GM19238 (cell line): Measurements from ENCODE around the gene CLEC2D.
"Not testable (repeated sequence)": the region's sequence is repeated elsewhere in the genome, so short reads cannot be mapped to it uniquely, and the experiment has no call there.

Experiments
- DNase-seq: peaks from one replicate; pipeline ENCODE4 v3.0.0; 2011; ENCODE audit warnings: low spot score; ENCODE audit not compliant: insufficient read length

The CLEC2D gene, protein sequence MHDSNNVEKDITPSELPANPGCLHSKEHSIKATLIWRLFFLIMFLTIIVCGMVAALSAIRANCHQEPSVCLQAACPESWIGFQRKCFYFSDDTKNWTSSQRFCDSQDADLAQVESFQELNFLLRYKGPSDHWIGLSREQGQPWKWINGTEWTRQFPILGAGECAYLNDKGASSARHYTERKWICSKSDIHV

DNA sequence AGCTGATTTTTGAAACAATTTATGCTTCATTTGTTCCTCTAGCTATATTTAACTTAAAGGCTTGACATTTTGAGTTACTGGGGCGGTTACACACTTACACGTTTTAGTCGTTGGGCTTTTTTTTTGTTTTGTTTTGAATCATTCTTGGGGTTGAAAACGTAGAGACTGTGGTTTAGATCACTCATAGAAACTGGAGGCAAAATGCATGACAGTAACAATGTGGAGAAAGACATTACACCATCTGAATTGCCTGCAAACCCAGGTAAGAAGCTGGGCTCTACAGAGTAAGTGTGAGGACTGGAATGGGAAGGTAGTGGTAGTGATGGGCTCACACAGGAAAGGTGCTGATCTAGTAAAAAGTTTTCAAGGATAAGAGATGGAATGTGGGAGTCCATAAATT lies at the start of gene CLEC2D:
CLEC2D (plus strand) TSS at position 180 of the 400 bp plus-strand sequence; CDS start at position 202, 22 bp downstream.
- DNase-seq, result no peak

DNA sequence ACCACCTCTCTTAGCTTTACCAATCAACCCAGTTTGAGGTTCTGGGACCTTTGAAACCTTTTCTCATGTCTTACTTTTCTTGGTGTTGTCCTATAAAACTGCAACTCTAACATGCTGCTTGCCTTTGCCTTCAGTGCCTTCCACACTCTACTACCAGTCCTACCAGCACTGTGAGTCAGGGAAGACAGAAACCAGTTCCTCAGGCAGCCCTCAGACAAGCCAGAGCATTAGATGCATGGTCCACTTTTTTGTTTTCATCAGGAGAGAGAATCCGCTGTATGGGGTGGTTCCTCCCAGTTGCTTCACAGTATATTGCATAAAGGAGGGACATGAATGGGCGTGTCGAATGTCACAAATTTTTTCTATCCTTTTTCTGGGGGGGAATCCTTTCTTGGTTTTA lies 44.5 kb upstream of the CLEC2D start:
- DNase-seq, result no peak

DNA sequence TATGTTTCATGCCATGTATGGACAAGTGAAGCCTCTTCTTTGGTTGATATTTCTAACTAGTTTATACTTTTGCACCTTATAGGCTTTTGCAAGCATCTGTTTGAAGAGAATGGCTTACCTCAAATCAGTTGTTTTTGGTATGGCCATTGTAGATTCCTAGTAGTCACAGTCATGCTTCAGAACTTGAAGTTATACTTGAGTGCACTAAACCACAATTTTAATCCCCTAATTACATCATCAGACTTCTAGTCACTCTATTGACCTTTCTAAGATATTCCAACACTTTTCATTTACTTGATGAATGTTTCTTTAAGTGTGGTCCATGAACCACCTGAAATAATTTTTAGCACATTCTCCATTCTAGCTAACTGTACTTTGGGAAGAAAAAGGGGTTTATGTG lies 43.2 kb upstream of the CLEC2D start:
- no peak for DNase-seq

DNA sequence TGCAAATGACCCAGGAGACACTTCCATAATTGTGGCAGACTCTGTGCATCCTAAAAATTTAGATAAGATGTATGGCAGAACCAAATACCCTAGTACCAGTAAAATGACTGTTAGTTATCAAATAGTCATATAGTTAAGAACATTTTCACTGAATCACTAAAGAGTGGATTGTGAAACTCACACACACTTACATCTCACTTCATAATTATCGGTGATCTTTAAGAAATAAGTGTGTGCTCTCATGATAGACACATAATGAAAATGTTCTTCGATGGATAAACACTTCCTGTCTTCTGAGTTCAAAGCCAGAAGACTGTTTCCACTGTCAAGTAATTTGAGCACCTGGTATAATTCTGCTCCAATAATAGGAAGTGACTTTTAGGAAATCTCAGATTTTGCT lies 42.7 kb upstream of the CLEC2D start:
- DNase-seq, result no peak

DNA sequence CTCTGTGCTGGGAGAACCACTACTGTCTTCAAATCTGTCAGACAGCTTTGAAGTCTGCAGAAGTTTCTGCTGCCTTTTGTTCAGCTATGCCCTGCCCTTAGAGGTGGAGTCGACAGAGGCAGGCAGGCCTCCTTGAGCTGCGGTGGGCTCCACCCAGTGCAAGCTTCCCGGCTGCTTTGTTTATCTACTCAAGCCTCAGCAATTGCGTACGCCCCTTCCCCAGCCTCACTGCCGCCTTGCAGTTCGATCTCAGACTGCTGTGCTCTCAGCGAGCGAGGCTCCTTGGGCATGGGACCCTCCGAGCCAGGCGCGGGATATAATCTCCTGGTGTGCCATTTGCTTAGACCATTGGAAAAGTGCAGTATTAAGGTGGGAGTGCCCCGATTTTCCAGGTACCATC lies 36.7 kb upstream of the CLEC2D start:
- no peak for DNase-seq

DNA sequence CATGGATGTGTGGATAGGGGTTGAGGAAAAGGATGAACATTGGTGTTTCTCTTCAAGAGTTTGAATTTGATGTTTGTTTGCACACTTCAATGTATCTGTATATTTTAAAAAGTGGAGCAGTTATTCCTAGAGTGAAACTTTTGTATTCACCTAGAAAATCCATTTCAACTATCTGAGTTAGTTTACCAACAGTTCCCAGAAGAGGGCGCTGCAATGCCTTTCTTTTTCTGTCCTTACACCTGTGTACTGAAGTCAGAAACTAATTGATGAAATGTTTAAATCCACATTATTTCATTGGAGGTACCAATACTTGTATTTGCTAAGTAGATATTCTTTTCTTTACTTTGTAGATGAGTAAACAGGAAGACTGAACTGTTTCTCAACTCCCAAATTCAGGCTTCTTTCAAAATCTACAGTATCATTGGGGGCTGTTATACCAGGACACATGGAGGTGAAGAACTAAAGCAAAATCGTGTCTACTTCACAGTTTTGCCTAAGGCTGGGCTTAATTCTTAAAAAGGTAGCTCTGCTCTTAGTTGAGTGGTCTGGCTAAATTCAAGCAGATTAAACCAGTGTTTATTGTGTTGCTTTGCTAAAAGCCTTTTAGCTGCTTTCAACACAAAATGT lies 35.2 kb upstream of the CLEC2D start:
- DNase-seq, result peak; percentile 19

DNA sequence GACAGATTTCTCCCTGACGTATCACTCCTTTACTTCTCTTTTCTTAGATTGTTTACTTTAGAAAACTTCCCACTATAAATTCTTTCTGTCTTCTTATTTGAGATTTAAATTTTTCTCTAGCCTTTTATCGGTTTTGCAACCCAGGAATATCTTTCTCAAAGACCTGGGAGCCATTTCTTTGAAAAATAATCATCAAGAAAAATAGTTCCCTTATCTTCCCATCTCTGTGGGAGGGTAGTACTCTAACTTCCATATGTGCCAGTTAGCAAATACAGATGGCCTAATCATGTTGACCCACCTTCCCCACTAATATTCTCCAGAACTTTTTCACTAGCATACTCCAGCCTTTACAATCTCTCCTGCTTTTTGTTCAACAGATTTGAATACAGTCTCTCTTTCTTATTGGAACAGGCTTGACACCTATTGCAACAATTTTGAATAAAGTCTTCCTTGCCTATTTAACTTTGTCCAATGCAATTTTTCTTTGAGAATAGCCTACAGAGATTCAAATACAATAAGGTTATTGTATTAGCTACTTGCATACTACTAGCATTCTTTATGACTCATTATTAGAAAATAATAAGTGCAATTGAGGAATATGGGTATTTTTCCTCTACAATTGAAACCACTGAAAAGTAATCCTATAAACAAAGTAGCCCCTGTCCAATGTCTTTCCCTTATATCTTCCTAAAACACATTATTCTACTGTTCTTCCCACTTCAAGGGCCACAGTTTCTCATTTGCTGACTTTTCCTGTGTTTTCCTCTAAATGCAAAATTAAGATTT lies 34.4 kb upstream of the CLEC2D start:
- DNase-seq, result no peak

DNA sequence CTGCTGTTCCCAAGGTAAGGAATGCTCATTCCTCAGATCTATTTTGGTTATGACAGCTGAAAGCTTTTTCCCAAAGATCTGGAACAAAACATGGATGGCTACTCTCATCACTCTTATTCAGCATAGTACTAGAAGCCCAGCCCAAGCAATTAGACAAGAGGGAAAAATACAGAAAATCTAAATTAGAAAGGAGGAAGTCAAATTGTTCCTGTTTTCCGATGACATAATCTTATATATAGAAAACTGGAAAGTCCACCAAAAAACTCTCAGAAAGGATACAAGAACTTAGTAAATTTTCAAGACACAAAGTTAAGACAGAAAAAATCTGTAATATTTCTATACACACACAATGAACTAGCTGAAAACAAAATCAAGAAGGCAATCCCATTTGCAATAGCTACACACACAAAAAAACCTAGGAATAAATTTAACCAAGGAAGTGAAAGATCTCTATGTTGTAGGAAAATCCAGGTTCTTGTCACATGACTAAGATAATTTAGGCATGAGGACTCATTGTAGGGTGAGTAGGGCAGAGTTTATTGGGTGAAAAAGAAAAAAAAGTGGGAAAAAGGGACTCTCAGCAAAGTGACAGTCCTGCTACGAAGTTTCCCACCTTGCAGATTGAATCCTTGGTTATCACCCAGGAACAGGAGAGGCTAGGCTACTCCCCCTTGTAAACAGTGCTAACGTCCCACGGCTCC lies 33.2 kb upstream of the CLEC2D start:
- DNase-seq, result no peak

DNA sequence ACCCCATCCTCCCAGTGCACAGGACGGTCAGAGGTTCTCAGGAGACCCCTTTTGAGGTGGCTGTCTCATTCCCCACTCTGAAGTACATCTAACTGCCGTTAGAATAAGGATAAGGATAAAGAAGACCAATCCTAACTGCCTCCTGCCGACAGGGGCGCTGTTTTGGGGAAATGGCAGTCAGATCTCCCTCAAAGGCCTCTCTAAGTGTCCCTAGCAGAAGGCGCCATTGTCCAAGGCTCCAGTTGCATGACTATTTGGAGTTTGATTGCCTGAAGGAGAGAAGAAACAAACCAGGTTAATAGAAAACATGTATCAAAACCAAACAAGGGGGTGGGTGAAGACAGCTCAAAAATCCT lies 32.7 kb upstream of the CLEC2D start:
- no peak for DNase-seq

DNA sequence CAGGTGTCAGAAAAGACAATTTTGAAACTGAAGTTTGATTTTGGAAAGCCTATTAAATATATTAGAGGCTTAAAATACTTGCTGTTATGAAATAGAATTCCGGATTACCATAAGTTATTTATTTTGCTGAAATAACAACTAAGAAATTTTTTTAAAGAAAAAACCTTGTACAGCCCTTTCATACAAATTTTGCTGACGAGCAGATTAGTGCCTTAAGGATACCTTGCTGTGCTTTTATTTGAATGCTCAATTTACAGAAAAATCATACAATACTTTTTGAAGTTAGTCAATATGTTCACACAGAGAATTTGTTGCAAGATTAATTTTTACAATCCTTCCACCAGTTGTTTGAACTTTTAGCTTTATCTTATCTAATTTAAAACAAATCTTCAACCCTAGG lies 29.5 kb upstream of the CLEC2D start:
- no peak for DNase-seq

DNA sequence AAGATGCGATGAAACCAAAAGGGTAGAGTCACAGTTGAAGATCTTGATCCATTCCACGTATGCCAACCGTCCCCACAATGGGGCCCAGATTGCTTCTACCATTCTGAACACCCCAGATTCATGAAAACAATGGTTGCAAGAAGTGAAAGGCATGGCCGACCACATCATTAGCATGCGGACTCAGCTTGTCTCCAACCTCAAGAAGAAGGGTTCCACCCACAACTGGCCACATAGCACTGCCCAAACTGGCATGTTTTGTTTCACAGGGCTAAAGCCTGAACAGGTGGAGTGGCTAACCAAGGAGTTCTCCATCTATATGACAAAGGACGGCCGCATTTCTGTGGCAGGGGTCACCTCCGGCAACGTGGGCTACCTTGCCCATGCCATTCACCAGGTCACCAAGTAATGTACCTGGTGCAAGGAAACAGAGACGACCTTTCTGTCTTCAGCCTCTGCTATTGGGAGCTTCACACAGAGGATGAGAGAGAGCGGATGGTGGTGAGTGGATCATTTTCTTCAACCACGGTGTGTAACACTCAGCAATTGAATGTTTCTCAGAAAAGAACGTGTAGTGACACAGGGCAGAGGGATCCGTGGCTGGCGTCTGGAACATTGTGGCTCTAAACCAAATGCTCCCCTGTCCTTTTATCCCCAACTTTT lies 26.8 kb upstream of the CLEC2D start:
- no peak for DNase-seq

DNA sequence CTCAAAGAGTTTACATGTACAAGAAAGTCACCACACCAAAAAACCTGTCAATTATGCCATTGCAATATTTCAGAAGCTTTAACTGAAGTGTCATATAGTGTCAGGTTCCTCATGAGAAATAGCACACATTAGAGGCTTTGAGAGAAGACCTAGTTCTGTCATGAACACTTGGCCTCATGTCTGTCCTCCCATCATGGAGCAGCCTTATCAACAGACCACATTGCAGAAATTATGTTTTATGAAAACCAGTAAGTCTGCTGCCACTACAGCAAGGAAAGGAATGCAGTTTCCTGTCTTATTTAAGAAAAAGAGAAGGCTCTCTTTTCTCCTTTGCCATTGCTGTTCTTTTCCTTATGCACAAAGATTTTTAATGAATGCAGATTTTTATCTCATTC lies 26.2 kb upstream of the CLEC2D start:
- no peak for DNase-seq

DNA sequence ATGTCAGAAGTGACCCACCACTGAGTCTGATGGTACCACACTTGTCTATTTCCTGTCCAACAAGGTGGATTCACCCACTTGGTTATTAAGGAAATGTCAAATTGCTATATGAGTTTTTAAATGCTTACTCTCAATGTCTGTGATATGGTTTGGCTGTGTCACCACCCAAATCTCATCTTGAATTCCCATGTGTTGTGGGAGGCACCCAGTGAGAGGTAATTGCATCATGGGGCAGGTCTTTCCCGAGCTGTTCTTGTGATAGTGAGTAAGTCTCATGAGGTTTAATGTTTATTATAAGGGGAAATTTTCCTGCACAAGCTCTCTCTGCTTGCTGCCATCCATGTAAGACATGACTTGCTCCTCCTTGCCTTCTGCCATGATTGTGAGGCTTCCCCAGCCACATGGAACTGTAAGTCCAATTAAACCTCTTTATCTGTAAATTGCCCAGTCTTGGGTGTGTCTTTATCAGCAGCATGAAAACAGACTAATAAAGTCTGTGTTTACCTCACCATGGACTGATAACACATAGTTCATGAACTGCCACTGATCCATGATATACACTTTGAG lies 24.4 kb upstream of the CLEC2D start:
- DNase-seq, result not testable (repeated sequence)

DNA sequence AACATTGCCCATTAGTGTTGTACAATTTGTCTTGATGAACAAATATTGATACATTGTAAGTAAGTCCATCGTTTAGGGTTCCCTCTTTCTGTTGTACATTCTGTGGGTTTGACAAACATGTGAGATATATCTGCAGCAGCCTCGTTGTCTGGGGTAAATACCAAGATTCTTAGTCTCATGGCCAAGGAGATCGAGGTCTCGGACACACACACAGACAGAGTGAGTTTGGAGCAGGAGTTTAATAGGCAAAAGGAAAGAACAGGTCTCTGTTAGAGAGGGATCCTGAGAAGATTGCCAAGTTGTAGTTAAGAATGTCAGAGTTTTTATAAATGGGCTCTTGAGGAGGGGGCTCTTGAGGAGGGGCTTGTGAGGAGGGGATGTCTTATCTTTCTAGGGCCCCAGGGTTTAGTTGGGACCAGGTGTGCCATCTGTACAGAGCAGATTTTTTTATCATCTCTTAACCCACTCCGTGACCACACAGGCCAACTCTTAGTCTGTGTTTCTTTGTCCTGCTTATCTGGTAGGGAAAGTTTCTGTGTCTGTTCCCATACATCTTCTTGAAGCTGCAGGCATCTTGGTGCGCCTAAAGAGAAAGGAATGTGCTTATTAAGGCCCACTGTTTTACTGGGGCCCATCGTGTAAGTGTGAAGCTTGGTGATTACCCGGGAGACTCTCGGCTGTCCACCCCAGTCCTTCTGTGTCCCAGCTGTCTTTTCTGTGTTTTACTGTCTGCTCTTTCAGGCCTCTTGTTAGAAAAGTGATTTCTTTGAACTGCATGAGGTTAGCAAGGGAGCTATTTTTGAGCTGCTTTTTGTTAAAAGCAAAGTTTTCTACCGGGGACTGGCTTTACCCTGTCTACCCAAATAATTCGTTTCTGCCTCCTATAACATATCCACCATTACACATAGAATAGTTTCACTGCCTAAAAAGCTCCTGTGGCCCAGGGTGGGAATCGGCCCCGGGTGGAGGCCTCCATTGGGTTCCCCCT lies 22.4 kb upstream of the CLEC2D start:
- DNase-seq, result no peak

DNA sequence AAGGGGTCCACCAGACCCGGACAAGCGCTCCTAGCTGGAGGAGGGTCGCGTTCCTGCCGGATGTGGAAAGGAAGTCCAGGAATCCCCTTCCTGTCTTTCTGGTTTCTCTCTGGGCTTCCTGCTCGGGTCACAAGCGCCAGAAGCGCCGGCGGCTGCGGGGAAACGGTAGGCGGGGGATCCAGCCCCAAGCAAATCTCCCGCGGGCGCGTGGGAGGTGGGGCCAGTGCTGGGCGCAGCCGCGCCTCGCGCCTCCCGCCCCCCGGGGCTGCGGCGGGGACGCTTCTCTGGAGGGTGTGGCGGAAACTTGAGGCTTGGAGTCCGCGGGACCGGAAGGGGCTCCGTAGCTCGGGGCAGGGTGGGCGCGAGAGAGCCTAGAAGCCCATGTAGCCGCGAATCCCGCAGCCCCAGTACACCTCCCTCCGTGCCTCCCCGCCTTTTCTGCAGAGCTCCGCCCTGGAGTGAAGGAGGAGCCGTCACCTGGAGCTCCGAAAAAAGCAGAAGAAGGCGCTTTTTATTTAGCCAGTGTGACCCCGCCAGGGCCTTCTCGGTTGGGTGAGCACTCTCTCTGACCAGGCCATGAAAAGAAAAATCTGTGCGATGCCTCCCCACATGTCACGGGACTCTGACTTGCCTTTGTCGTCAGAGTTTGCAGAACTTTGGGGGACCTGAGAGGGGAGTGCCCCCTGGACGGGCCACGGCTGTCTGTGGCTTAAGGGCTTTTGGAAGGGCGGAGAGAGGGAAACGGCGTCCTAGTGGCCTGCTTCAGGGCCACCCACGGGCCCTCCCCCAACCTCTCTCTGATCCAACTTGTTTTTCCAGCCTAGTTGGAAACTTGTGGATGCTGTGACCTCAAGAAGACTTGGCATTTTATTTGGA lies 21.4 kb upstream of the CLEC2D start:
- peak; percentile 73 for DNase-seq

DNA sequence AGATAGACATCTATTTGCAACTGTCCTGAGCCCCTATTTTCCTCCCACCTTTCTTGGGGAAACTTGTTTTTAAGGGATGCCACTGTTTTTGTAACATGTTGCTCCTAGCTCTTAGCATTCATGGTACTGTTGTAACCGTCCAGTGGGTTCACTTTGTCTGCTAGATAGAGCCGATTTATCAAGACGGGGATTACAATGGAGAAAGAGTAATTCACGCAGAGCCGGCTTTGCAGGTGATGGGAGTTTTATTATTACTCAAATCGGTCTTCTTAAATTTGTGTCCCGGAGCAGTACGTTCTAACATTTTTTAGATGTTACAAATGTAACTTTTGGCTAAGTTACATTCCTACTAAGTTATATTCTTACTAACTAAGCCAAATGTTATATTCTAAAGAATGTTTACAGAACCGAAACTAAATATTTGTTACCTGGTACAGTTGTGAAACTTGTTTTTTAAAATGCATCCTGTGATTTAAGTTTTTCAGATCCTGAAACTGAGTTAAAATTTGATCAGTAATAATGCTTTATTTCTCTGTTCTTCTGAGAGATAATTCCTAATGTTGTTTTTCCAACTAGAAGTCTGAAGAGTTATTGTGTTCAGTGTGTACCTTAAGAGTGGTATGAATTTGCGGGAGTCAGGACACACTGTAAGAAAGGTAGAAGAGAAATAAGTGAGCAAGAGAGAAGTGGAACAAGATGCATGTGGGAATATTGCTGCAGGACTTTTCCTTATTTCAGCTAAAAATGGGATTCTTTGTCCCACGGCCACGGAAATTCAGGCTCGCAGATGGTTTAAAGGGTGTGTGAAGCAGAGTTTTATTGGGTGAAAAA lies 20.6 kb upstream of the CLEC2D start:
- DNase-seq, result no peak

DNA sequence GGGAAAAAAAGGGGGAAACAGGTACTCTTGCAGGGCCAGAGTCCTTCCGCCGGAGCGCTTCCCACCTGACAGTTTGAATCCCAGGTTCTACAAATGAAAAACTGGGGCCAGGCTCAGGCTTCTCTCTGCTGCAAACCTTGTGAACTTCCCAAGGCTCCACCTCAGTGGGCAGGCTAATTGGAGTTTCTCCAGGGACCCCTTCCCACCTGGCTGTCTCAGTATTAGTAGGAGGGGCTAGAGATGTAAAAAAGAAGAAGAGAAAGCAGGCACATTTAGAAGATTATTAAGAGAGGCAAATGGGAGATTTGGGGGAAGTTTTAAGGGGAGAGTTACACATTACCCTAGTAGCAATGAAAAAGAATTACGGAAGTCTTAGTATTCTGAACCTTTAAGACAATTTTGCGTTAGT lies 20.0 kb upstream of the CLEC2D start:
- no peak for DNase-seq

DNA sequence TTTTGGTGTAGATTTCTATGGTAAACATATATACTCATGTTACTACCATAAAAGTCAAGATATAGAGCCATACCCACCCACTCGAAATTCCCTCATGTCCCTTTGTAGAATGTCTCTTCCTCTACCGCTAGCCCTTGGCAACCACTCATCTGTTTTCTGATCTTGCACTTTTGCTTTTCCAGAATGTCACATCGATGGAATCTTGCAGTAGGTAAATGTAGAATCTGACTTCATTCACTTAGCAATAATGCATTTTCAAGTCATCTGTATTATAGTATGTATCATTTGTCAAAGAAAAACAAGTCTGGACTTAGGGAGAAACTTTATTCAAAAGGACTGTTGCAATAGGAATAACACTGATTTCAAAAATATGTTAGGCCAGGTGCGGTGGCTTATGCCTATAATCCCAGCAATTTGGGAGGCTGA lies 19.3 kb upstream of the CLEC2D start:
- no peak for DNase-seq
